Amygdala (tissue), 56 donors: ENCODE measurements around the gene NBPF4.
"Not testable (repeated sequence)": the region's sequence is repeated elsewhere in the genome, so short reads cannot be mapped to it uniquely, and the experiment has no call there.

Experiments
- DNase-seq, 56 donors: peaks; one replicate each; lab custom pipeline; 2025; lab: John Stamatoyannopoulos, UW

NBPF4 gene

GRCh38 chr1:108243976-108244375 is at the start of gene NBPF4:
NBPF4 (minus strand) TSS chr1:108244076; CDS start chr1:108243761, 315 bp downstream.
- DNase-seq, result not testable (repeated sequence)

DNA sequence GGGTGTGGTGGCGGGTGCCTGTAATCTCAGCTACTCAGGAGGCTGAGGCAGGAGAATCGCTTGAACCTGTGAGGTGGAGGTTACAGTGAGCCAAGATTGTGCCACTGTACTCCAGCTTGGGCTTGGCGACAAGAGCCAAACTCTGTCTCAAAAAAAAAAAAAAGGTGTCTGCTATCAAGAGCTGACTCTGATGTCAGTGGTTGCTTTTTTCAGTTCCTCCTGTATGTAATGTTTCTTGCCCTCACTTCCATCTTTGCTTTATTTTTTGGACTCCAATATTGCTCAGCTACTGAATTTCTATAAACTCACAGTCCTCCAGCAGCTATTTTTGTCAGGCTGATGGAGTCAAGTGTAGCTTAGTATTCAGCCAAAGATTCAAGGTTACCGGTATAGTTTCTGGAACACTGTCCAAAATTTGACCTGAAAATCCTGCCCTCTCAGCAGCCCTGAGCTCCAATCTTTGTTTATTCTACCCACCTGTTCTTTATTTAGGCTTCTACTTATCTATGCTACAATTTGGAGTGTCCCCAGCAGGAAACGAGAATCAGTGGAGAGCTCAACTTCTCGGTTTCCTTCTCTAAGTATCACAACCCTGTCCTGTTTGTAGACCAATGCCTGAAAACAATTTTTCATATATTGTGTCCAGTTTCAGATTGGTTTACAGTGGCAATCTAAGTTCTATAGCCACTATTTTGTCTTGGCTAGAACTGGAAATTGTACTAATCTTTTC is 38.8 kb upstream of the NBPF4 start:
- not testable (repeated sequence) for DNase-seq

GRCh38 chr1:108272485-108273327 is 28.8 kb upstream of the NBPF4 start:
- not testable (repeated sequence) for DNase-seq

GRCh38 chr1:108267097-108267496 is 23.2 kb upstream of the NBPF4 start:
- DNase-seq, result not testable (repeated sequence)

DNA sequence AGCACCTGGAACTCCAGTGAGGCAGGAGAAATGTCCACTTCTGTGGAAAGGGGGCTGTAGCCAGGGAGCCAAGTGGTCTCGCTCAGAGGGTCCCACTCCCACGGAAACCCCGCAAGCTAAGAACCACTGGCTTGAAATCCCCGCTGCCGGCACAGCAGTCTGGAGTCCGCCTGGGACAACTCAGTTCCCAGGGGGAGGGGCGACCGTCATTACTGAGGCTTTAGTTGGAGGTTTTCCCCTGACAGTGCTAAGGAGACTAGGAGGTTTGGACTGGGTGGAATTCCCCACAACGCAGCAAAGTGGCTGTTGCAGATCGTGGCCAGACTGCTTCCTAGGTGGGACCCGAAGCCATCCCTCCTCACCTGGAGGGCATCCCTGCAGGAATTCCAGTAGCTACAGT is 18.1 kb upstream of the NBPF4 start:
- not testable (repeated sequence) for DNase-seq

DNA sequence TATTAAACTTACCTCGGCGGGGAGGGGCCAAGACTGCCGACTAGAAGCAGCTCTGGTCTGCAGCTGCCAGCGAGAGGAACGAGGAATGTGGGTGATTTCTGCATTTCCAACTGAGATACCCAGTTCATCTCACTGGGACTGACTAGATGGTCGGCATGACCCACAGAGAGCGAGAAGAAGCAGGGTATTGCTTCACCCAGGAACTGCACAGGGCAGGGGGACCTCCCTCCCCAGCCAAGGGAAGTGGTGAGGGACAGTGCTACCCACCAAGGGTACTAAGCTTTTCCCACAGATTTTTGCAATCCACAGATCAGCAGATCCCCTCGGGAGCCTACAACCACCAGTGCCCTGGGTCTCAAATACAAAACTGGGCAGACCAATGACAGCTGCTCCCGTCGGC is 17.6 kb upstream of the NBPF4 start:
- not testable (repeated sequence) for DNase-seq

DNA sequence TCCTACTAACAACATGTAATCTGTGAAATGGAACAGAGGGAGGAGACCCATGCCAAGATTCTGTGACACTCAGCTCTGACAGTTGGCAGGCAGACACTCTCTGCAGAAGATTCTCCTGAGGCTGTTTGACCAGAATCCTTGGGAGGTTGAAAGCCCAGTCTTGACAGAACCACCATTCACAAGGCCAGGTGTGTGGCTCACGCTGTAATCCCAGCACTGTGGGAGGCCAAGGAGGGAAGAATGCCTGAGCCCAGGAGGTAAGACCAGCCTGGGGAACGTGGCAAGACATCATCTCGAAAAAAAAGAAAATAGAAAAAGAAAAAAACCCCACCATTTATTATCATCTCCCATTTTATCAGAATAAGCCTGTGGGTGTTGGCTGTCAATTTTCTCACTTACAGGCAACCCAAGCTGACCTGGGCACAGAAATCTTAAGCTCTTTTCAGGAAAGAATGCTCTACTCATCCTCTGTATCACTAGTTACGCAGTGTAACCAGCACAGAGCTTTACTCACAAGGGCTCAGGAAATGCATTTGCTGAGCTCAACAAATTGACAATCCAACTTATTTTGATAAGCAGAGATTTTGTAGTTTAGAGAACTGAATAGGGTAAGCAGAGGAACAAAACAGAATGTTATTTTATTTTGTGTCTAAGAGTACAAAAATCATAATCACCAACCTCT is 16.8 kb upstream of the NBPF4 start:
- not testable (repeated sequence) for DNase-seq

DNA sequence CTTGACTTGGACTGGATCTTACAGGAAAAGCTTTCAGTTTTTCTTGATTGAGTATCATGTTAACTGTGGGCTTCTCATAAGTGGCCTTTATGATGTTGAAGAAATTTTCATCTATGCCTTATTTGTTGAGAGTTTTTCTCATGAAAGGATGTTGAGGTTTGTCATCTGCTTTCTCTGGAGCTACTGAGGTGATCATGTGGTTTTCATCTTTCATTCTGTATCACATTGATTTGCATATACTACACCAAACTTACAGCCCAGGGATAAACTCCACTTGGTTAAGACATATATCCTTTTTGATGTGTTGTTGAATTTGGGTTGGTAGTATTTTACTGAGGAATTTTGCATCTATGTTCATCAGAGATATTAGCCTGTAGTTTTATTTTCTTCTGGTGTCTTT is 11.6 kb upstream of the NBPF4 start:
- not testable (repeated sequence) for DNase-seq

DNA sequence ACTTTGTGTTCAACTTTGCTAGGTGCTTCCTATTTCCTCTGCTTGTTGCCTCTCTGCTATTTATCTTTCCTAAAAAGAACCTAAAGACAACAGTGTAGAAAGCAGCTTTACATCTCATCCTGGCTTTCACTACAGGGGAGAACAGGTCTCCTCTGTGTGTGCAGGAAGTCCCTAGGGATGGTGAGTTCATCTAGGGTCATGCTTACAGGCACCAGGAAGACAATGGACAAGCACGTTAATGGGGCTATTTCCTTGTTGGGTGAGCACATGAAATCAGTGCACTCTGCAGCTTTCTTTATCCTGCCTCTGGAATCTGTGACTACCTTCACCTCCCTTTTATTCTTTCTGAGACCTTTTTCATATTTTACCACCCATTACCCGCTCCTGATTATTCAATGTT is 4.5 kb downstream of the NBPF4 start:
- not testable (repeated sequence) for DNase-seq

DNA sequence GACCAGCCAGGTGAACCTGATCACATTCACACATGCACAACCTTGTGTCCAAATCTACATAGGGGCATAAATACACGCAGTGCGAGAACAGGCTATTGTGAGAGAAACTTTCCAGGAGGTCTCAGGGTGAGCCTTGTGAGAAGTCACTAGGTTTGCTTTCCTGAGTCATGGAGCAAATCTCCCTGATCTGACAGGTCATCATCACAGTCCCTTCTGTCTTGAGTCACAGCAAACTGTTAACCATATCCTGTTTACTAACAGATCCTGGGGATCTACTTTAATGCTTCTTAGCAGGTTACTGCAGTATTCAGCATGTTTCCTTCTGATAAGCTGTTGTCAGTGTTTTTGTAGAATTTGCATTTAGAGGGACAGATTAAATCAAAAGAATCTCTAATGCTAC is 8.6 kb downstream of the NBPF4 start:
- DNase-seq, result not testable (repeated sequence)

- DNase-seq, result not testable (repeated sequence)
Observed at GRCh38 chr1:108232183-108232582, 11.7 kb downstream of the NBPF4 start.

DNA sequence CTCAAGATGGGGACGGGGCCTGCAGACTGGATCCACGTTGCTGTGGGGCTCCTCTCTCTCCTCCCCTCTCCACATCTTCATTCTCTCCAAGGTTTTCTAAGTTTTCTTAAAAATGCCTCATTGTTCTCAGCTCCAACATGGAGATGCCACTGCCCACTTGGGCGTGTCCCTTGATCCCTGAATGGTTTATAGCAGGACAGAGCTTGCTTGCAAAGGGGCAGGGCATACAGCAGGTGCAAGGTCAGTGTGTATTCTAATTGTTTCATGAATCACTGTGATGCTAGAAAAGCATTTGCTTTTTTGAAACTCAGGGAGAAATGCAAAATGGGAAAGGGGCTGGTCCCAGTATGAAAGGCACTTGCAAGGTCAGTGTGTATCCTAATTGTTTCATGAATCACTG is 13.9 kb downstream of the NBPF4 start:
- not testable (repeated sequence) for DNase-seq

- not testable (repeated sequence) for DNase-seq
Observed at GRCh38 chr1:108227772-108228171, 16.1 kb downstream of the NBPF4 start.

- not testable (repeated sequence) for DNase-seq
Observed at GRCh38 chr1:108226855-108227254, 17.0 kb downstream of the NBPF4 start.

DNA sequence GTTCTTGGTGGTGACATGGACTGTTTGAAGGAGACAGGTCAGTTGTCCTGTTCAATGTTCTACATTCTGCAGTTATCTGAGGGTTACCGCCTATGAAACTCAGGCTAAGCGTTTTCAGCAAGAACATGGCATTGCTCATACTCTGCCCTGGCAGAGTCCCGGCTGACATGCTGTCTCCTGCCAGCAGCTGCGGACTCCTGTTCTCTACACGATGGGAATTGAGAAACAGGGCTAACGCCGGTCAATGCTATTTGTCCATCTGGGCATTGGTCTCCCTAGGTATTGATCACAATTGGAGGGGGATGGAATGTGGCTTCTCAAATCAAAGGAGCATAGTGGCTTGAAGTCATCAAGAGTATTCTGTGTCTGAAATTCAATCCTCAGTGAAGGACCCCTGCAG is 20.6 kb downstream of the NBPF4 start:
- DNase-seq, result not testable (repeated sequence)

GRCh38 chr1:108217515-108218174 is 26.2 kb downstream of the NBPF4 start:
- not testable (repeated sequence) for DNase-seq

DNA sequence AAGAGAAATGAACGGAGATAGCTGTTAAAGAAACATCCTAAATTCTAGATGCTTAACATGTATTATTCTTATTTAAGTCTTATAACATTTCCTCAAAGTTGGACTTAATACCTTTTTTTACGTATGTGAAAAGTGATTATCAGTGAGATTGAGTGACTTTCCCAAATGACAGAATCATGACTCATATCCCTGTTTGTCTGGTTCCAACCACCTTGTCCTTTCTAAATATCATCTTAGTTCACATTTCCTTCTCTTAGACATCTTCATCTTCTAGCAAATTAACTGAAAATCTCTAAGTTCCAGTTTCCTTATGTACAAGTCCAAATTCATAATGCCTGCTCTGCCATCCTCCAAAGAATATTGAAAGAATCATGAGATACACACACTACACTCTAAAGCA is 26.9 kb downstream of the NBPF4 start:
- not testable (repeated sequence) for DNase-seq

GRCh38 chr1:108216028-108216890 is 27.6 kb downstream of the NBPF4 start:
- DNase-seq, result not testable (repeated sequence)
